NCI-H1694 treated with DMSO at 0.1 percent for 48 hours (cell line): Measurements from ENCODE around the gene MRPL46.
"Not testable (repeated sequence)": the region's sequence is repeated elsewhere in the genome, so short reads cannot be mapped to it uniquely, and the experiment has no call there.

ENCODE experiments used
- DNase-seq: peaks from one replicate; lab custom pipeline; 2025; lab: John Stamatoyannopoulos, UW

MRPL46 gene

GRCh38 chr15:88441076-88441730 lies 26.0 kb downstream of the MRPL46 start:
- DNase-seq = no peak

- DNase-seq = no peak
These were observed 27.2 kb downstream of the MRPL46 start for GRCh38 chr15:88440021-88440420.

GRCh38 chr15:88438181-88438580 lies 29.0 kb downstream of the MRPL46 start:
- DNase-seq = no peak

GRCh38 chr15:88434106-88434505 lies 33.1 kb downstream of the MRPL46 start:
- not testable (repeated sequence) for DNase-seq

- no peak for DNase-seq
These were observed 34.0 kb downstream of the MRPL46 start for GRCh38 chr15:88433046-88433685.

DNA sequence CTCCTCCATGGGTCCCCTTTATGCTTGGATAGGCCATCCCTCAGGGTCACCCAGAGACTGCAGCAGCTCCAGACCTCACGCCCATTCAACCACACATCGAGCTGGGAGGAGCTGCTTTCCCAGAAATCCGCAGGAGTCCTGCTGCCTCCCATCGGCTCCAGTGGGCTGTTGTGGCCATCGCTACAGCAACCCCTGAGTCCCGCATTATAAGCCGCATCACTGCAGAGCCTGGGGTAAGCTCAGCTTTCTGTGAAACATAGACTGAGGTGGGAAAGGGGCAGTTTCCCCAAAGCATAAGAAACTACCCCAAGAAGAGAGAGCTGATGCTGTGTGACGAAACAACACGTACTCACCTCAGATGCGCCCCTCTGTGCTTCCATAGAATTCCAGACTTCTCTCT lies 35.7 kb downstream of the MRPL46 start:
- no peak for DNase-seq

GRCh38 chr15:88430051-88430450 lies 37.1 kb downstream of the MRPL46 start:
- no peak for DNase-seq

DNA sequence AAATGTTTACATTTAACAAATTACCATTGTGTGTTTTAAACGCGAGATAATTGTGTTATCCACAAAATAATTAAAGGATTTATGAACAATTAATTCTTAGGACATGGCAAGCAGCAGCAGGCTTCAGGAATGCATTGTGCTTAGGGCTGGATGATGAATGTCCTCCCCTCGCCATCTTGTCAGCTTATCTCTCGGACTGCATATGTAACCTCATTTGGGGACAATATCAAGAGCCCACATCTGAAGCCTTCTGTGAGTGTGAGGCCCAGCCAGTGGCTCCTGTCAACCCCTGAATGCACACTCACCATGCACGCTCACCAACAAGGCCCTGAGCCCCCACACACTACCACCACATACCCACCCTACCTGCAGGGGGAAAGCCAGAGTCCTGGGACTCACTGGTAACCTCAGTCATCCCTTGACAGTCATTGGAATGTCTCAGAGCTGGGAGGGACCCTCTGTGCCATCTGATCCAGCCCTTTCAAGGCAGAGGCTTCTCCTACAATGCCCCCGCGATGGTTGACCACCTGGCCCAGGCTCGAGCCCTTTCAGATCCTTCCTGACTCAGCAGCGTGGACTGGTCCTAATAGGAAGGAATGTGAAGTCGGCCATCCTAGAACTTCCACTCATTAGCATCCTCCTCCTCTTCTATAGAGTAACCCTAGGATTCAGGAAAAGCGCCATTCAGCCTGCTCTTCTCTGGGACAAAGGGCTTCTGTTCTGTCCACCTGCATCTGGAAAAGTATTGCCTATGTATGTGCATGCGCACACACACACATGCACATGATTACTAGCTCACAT lies 38.2 kb downstream of the MRPL46 start:
- no peak for DNase-seq

GRCh38 chr15:88428053-88428452 lies 39.1 kb downstream of the MRPL46 start:
- DNase-seq = no peak

GRCh38 chr15:88426304-88426703 lies 40.9 kb downstream of the MRPL46 start:
- DNase-seq = no peak

DNA sequence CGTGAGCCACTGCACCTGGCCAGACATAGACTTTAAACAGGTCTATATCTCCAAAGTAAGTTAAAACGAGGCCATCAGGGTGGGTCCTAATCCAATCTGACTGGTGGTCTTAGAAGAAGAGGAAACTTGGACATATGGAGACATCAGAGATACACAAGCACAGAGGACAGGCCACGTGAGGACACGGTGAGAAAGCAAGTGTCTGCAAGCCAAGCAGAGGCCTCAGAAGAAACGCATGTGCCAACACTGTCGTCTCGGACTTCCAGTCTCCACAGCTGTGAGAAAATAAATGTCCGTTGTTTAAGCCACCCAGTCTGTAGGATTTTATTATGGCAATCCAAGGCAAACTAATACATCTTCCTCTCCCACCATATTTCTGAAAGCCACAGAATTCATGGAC lies 43.9 kb downstream of the MRPL46 start:
- no peak for DNase-seq

DNA sequence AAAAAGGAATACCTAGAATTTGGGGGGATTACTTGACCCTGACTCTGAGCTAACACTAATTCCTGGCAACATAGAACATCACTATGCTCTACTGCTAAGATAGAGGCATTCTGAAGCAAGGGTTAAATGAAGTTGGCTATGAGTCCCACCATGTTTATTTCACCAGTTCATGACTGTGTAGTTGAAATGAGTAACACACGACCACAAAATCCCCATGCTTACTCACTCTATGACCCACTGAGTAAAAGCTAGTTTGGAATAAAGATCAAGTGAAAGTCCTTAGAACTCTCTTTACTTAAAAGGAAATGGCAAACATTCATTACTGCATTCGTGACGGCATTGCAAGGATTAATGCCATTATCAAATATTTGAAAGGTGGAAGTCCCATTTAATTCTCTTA lies 47.4 kb downstream of the MRPL46 start:
- no peak for DNase-seq
